IPS-15b (cell line): ENCODE results near the gene EQTN.

Experiments
- H3K27me3 ChIP-seq: one replicate; pipeline ENCODE4 v1.6.1; 2013; ENCODE audit warnings: low read length; ENCODE audit not compliant: control insufficient read depth, insufficient read depth
- H3K36me3 ChIP-seq: one replicate; pipeline ENCODE4 v1.6.1; 2013; ENCODE audit warnings: low read length; ENCODE audit not compliant: control insufficient read depth, insufficient read depth
- H3K4me1 ChIP-seq: one replicate; pipeline ENCODE4 v1.6.1; 2013; ENCODE audit warnings: mild to moderate bottlenecking, low read length; ENCODE audit not compliant: control insufficient read depth, insufficient read depth
- H3K4me3 ChIP-seq: one replicate; pipeline ENCODE4 v1.5.1; 2013; ENCODE audit warnings: low read depth, low read length
- H3K9ac ChIP-seq: one replicate; pipeline ENCODE4 v1.6.1; 2013; ENCODE audit warnings: low read depth, mild to moderate bottlenecking, low read length
- H3K9me3 ChIP-seq: one replicate; pipeline ENCODE4 v1.6.1; 2013; ENCODE audit warnings: mild to moderate bottlenecking, low read length; ENCODE audit not compliant: control insufficient read depth, insufficient read depth

The EQTN gene

DNA sequence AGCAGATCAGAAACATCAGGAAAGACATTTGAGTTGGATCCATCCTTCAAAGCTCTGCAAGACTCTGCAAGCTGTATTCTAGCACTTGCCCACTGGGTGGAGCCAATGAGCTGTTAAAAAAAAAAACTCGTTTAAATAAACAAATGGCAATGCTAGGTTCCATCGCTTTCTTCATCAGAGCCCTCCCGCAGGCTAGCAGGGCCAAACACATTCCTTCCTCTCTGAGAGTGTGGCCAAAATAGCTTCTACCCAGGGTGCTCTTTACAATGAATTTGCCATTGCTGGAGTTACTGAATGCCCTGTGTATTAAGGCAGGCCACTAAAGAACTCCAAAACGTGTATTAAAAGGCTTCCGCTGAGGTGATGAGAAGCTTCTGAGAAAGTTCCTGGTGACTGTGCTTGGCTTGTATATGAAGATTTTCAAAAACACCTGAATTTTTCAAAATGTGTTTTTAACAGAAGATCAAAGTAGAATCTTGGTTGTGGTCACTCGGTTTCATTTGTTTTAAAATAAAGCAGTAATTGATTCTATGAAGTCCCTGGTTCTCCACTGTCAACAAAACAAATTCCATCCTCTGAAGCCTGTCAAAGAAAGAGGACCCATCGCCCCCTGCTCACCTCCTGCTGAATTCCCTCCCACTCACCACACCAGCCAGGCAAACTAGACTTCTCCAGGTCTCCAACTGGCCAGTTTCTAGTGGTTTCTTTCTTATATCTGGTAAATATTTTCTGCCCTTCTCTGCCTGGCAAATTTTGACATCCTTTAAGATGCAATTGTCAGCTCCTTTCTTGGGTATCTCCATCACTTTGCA is 36.5 kb upstream of the EQTN start:
- no peaks in the 10 kb centered on the region for H3K36me3 ChIP-seq
- peaks cover 15% of the 10 kb centered on the region for H3K4me1 ChIP-seq
- no peaks in the 10 kb centered on the region for H3K9me3 ChIP-seq
- H3K27me3 ChIP-seq, result no peaks in the 10 kb centered on the region
- H3K9ac ChIP-seq, result no peak overlapping the region
- no peak overlapping the region for H3K4me3 ChIP-seq

DNA sequence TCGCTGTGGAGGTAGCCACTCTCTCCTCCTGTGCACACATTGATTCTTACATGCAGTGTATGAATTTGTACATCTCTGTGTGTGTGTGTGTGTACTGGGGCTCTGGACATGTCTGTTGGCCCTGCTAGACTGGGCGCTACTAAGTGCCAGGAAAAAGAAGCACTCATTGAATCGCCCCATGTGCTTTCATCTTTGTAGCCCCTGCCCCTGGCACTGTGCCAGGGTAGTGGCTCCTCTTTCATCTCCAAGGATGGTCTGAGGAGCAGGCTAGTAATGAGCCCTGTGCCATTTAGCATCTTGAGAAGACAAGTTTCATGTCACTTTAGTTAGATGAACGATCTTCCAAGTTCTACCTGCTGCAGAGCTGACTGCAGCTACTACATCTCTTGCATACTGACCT is 34.4 kb upstream of the EQTN start:
- Histone ChIP-seq H3K4me3 (no peak overlapping the region), H3K4me1 (peaks cover 12% of the 10 kb centered on the region), H3K9me3 (no peaks in the 10 kb centered on the region), H3K36me3 (no peaks in the 10 kb centered on the region), H3K9ac (no peak overlapping the region), H3K27me3 (no peaks in the 10 kb centered on the region)

DNA sequence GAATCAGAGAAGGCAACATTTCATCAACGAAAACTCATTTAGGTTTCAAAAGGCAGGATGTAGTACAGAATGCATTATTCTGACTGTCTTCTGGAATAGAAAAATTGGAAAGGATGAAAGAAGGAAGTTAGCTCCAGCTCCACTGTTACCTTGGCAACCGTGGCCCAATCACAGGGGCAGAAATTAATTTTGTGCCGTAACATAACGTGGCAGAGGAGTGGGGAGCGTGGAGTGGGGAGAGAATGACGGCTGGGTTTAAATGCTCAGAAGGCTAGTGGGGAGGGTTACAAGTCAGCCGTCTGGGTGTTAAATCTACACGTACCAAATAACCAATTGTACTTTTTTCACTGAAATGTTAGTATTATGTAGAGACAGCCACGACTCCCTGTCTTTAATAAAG is 32.3 kb upstream of the EQTN start:
- no peaks in the 10 kb centered on the region for H3K27me3 ChIP-seq
- no peak overlapping the region for H3K4me3 ChIP-seq
- H3K4me1 ChIP-seq, result peaks cover 9% of the 10 kb centered on the region
- no peak overlapping the region for H3K9ac ChIP-seq
- no peaks in the 10 kb centered on the region for H3K36me3 ChIP-seq
- no peaks in the 10 kb centered on the region for H3K9me3 ChIP-seq

DNA sequence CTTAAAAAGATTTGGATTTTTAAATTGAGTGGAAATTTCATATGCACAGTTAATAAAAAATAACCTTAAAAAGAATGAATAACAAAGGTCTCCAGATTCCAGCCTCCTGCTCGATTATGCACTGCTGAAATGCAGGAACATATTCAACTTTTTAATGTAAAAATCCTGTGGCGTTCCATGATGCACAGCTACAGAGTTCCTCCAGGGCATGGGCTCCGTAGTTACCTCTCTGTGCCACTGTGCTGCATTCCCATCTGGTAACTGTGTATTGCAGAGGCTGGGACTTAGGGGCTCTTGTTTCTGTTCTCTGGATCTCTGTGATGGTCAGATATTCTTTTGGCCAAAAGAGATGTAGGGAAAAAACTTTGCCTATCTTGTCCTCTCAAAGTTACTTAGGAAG is 31.5 kb upstream of the EQTN start:
- Histone ChIP-seq H3K27me3 (no peaks in the 10 kb centered on the region), H3K9me3 (no peaks in the 10 kb centered on the region), H3K36me3 (no peaks in the 10 kb centered on the region), H3K4me1 (peaks cover 3% of the 10 kb centered on the region), H3K4me3 (no peak overlapping the region), H3K9ac (no peak overlapping the region)

DNA sequence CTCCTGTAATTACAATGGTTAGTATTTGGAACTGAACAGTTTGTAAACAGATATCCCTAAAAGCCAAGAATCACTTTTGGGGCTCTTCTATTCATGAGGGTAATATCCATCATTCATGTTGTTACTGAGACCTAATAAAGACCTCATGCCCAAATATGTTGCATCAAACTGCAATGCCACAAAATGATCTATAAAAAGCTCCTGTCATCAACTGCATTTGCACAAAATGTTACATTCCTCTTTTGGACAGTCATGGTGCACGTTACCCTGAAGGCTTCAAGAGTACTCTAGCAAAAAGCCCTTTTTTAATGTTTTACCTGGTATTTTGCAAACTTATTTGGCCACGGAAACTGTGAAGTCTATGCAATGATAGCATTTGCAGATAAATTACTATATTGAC is 14.2 kb upstream of the EQTN start:
- Histone ChIP-seq H3K36me3 (no peaks in the 10 kb centered on the region), H3K4me1 (peaks cover 12% of the 10 kb centered on the region), H3K4me3 (no peak overlapping the region), H3K27me3 (peaks cover 49% of the 10 kb centered on the region), H3K9ac (no peak overlapping the region), H3K9me3 (no peaks in the 10 kb centered on the region)

DNA sequence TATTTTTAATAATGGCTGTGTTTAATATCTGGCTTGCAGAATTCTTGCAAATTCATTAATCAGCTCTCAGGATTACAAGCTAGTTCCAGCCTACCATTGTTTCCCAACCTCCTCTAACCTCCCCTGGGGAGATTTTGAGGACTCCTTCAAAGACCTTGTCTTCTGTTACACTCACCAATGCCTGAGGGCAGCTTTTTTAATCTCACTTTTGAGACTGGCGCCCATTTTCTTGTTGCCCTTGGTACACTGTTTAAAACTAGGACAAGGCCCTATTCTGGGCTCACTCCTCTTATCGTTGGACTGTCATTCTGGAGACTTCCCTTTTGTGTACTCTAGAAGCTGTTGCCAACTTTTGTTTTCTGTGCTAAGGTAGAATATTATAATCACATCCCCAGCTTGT is 13.6 kb upstream of the EQTN start:
- H3K36me3 ChIP-seq, result no peaks in the 10 kb centered on the region
- peaks cover 12% of the 10 kb centered on the region for H3K4me1 ChIP-seq
- peaks cover 52% of the 10 kb centered on the region for H3K27me3 ChIP-seq
- no peak overlapping the region for H3K9ac ChIP-seq
- H3K4me3 ChIP-seq, result no peak overlapping the region
- H3K9me3 ChIP-seq, result no peaks in the 10 kb centered on the region

DNA sequence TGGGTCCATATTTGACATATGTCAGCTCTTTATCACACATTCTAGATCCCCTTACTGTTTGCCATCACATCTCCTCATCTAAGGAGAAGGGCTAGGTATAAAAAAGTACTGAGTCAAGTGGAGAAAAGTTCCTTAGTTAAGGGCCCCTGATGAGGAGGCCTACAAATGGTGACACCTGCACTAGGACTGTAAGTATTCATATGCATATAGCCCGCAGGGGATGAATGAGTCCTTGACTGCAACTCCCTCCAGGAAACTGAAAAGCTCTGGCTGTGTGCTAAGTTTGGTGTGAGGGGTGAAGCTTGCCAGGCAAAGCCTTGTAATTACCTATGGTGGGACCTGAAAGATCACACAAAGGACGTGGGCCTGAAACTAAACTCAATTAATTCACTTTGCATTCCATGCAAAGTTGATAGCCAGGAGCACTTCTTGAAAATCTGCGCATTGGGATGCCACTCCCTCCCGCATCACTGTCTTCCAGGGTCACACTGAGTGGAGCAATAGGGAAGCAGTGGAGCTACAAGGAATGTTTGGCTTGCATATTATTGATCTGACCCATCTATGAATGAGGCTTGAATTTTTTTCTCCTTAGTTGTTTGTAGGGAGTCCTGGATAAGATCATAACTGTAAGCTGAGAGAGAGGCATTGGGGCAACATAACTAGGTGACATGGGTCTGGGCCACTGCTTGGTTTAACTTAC is 11.9 kb upstream of the EQTN start:
- Histone ChIP-seq H3K9me3 (no peaks in the 10 kb centered on the region), H3K36me3 (no peaks in the 10 kb centered on the region), H3K4me3 (no peak overlapping the region), H3K4me1 (peaks cover 12% of the 10 kb centered on the region), H3K27me3 (peaks cover 51% of the 10 kb centered on the region), H3K9ac (no peak overlapping the region)

DNA sequence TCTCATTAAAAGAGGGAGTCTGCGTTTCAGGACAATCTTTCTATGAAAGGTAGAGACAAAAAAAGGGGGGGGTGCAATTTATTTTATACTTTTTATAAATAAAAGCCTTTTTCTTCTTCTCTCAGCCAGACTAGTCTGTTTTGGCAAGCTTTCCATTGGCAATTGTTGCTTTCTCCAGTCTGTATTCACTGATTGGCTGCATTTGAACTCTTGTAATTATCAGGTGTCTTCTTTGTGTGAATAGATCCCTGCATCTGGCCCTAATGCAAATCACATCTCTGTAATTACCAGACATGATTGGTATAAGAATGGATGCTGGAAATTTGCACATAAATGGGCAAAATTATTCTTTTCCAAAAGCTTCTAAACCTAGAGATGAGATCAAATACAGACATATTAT is 7.6 kb upstream of the EQTN start:
- H3K9ac ChIP-seq, result no peak overlapping the region
- H3K27me3 ChIP-seq, result peaks cover 27% of the 10 kb centered on the region
- H3K4me1 ChIP-seq, result peaks cover 12% of the 10 kb centered on the region
- H3K9me3 ChIP-seq, result no peaks in the 10 kb centered on the region
- H3K36me3 ChIP-seq, result no peaks in the 10 kb centered on the region
- H3K4me3 ChIP-seq, result no peak overlapping the region

DNA sequence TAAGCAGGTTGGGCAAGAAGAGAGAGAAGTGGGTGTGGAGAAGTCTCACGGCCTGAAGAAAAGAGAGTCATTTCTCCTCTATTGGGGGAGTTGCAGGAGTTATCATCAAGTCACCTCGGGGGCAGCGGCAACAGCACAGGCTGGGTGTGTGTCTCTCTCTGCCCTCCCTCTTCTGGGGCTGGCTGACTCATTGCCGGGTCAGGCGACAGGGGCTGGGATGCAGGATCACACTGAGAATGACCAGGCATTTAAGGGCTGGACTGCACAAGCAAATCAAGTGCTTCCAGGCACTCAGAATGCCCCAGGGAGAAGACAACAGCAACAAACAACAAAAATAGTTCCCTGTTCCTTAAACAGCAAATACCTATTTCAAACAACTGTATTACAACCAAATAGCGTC is 6.3 kb upstream of the EQTN start:
- Histone ChIP-seq H3K36me3 (no peaks in the 10 kb centered on the region), H3K4me3 (no peak overlapping the region), H3K9ac (no peak overlapping the region), H3K4me1 (peaks cover 1% of the 10 kb centered on the region), H3K27me3 (peaks cover 20% of the 10 kb centered on the region), H3K9me3 (no peaks in the 10 kb centered on the region)

DNA sequence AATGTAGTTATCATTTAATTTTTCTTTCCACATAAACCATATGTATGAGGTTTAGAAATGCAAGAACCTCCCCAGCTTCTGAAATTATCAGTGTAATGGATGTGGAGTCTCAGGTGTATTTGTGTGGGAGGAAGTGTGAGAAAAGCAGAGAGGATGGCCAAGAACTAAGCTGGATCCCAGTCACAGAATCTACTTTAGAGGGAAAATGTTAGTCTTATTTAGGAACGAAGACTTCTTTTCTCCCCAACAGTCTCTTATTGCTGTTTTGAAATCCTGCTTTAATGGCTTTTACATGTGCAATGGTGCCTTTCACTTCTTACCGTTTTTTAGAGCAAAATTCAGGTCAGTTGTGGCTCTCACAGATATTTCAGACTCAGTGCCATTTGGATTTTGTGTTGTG is 3.0 kb downstream of the EQTN start:
- H3K4me1 ChIP-seq, result no peaks in the 10 kb centered on the region
- no peaks in the 10 kb centered on the region for H3K27me3 ChIP-seq
- no peak overlapping the region for H3K4me3 ChIP-seq
- no peaks in the 10 kb centered on the region for H3K9me3 ChIP-seq
- H3K9ac ChIP-seq, result no peak overlapping the region
- no peaks in the 10 kb centered on the region for H3K36me3 ChIP-seq

DNA sequence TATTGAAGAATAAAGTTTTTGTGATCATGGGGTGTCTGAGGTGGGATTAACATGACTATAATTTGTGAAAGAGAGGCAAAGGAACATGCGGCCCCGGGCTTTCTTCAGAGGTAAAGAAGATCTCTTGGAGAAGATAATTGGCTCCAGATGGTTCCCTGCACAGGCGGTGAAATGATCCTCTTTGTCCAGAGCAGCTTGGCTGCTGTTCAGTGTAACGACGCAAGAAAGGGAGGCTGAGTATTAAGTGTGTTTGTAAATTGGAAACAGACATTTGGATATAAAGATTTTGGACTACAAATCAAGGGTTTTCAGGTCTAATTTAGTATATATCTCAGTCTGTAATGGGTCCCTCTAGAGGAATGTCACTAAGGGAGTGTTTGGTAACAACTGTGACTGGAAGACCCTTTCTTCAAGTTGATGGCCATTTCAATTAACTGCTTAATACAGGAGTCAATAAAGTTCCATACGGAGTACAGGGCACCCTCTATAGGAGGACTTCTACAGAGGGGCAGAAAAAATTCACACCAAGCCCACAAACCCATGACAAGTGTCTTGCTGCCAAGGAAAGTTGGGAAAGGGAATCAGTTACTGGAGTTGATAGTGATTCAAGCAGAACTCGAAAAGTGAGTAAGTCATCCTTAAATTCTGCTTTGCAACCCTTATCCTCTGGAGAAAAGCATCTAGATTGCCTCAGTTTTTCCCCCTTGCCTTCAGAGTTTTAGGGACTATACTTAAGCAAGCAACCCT is 4.1 kb downstream of the EQTN start:
- Histone ChIP-seq H3K4me1 (no peaks in the 10 kb centered on the region), H3K9me3 (no peaks in the 10 kb centered on the region), H3K4me3 (no peak overlapping the region), H3K36me3 (no peaks in the 10 kb centered on the region), H3K9ac (no peak overlapping the region), H3K27me3 (no peaks in the 10 kb centered on the region)

DNA sequence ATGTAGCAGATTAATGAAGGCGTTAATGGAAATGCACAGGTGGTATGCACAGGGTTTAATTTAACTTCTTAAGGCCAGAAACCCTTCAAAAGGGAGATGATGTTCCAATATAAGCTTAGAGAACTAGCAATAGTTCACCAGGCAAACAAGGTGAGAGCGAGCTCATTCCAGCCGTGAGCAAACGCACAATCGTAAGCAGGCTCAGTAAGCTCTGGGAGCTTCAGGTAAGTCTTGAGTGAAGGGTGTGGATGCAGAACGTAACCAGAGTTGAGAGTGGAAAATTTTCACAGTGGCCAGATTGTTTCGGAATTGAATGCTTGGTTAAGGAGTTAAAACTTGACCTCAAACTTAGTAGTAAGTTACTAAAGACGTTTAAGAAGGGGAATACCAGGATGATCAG is 5.7 kb downstream of the EQTN start:
- Histone ChIP-seq H3K27me3 (no peaks in the 10 kb centered on the region), H3K9me3 (no peaks in the 10 kb centered on the region), H3K9ac (no peak overlapping the region), H3K36me3 (no peaks in the 10 kb centered on the region), H3K4me3 (no peak overlapping the region), H3K4me1 (no peaks in the 10 kb centered on the region)
